ENCODE results near the gene GATAD2B. TPM values are rescaled to one million over a fixed set of nuclear protein-coding genes. Genes with fewer than 3 reads are reported as not detected.
"Not testable (repeated sequence)": the region's sequence is repeated elsewhere in the genome, so short reads cannot be mapped to it uniquely, and the experiment has no call there.

GATAD2B gene
- polyA plus RNA-seq, 4 donors = 24.1 to 30.4 (median 24.9) TPM

DNA sequence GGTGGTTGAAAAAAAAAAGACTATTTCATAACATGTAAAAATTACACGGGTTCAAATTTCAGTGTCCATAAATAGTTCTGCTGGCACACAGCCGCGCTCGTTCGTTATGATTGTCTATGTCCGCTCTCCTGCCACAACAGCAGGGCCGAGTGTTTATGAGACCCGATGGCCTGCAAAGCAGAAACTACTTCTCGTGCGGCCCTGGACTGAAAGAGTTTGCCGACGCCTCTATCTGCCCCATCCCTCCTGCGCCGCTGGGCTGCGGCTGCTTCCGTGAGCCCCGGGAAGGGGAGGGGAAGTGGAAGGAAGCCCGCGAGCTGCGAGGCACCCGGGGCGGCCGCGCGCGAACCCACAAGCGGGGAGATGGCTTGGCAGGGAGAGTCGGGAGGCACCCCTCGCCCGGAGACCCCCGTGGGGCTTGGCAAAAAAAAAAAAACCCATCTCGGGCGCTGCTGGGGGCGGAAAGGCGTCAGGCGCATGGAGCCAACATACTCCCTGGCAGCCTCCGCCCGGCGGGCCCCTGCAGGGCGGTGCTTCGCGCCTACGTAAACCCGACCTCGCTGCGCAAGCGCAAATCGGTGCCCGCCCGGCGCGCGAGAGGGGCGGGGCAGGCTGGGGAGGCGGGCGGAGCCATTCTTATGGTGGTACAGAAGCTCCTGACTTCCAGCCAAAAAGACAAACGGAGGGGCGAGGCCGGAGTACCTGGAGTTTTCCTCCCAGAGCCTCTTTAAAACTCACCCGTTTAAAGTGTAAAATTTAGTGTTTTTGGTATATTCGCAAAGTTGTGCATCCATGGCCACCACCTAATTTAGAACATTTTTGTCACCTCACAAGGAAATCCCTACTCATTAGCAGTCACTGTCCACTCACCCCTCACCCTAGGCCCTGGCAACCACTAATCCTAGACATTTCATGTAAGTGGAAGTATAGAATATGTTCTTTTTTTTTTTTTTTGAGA is 139.3 kb downstream of the GATAD2B start:
- DNase-seq (ENCODE audit: low read depth in 4 of 4, low spot score in 3 of 4) = peak in 3 of 4 donors; percentile 81 to 88 (median 81)

DNA sequence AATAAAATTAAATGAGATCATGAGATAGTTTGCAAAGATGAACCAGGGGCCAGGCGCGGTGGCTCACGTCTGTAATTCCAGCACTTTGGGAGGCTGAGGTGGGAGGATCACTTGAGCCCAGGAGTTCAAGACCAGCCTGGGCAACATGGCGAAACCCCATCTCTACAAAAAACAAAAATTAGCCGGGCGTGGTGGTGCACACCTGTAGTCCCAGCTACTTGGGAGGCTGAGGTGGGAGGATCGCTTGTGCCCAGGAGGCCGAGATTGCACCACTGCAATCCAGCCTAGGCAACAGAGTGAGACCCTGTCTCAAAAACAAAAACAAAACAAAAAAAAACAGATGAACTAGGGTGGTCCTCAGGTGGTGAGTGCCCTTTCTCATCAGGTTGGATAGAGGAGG is 140.1 kb downstream of the GATAD2B start:
- not testable (repeated sequence) for DNase-seq (ENCODE audit: low read depth in 4 of 4, low spot score in 3 of 4)

GRCh38 chr1:153780551-153780950 is 142.2 kb downstream of the GATAD2B start:
- no peak for DNase-seq (ENCODE audit: low read depth in 4 of 4, low spot score in 3 of 4)

GRCh38 chr1:153779781-153780541 is 142.8 kb downstream of the GATAD2B start:
- DNase-seq (ENCODE audit: low read depth in 4 of 4, low spot score in 3 of 4) = no peak

DNA sequence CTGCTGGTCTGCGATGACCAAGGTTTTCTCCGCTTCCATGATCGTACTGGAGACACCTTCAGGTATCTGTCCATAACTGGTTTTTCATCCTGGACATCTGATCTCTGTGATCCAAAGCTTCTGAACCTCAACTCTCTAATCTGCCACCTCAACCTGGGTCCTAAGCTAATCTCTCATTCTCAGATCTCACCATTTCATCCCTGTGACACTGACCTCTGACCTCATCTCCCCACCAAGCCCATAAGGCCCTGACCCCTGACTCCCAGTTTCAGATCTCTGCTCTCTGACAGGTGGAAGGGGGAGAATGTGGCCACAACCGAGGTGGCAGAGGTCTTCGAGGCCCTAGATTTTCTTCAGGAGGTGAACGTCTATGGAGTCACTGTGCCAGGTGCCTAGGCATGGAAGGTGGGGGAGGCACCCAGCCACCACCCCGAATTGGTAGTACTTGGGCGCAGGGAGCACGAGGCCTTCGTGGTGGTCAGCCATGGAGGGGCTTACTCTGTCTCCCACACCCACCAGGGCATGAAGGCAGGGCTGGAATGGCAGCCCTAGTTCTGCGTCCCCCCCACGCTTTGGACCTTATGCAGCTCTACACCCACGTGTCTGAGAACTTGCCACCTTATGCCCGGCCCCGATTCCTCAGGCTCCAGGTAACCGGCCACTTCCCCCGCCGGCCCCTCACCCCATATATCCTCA is 143.8 kb downstream of the GATAD2B start:
- DNase-seq (ENCODE audit: low read depth in 4 of 4, low spot score in 3 of 4) = no peak

DNA sequence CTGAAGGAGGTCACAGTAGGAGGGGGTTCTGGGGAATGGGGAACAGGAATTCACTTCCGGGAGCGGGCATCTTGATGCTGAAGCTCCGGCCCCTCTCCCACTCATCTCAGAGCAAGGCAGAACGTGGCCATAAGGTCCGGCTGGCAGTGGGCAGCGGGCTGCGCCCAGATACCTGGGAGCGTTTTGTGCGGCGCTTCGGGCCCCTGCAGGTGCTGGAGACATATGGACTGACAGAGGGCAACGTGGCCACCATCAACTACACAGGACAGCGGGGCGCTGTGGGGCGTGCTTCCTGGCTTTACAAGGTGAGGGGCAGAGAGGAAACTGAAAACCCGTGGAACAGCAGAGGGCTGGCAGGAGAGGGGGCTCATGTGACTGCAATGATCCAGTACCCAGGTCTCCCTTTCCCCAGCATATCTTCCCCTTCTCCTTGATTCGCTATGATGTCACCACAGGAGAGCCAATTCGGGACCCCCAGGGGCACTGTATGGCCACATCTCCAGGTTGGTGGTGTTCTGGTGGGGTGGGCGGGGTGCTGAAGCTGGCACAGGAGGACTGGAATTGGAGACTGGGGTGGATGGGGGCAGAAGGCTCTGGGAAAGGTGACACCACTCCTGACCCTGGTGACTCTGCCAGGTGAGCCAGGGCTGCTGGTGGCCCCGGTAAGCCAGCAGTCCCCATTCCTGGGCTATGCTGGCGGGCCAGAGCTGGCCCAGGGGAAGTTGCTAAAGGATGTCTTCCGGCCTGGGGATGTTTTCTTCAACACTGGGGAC is 144.5 kb downstream of the GATAD2B start:
- no peak for DNase-seq (ENCODE audit: low read depth in 4 of 4, low spot score in 3 of 4)

GRCh38 chr1:153777648-153778047 is 145.1 kb downstream of the GATAD2B start:
- no peak for DNase-seq (ENCODE audit: low read depth in 4 of 4, low spot score in 3 of 4)

DNA sequence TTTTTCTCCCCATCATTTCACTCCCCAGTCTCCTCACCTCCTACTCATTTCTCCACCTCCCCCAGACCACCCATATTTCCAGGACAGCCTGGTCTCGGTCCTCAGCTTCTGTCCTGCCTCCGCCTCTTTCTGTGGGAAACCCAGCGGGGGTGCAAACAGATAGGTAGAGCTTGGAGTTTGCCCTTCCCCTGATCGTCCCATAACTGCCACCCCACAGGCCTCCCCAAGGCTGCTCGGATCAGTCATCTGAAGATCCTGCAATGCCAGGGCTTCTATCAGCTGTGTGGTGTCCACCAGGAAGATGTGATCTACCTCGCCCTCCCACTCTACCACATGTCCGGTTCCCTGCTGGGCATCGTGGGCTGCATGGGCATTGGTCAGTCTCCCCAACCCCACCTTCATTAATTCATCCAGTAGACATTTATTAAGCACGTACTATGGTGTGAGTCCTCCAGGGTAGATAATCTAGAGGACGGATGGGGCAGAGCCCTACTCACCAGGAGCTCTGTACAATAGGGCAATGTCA is 145.9 kb downstream of the GATAD2B start:
- DNase-seq (ENCODE audit: low read depth in 4 of 4, low spot score in 3 of 4) = no peak

GRCh38 chr1:153776352-153776751 is 146.4 kb downstream of the GATAD2B start:
- DNase-seq (ENCODE audit: low read depth in 4 of 4, low spot score in 3 of 4) = no peak

GRCh38 chr1:153775458-153776327 is 147.1 kb downstream of the GATAD2B start:
- DNase-seq (ENCODE audit: low read depth in 4 of 4, low spot score in 3 of 4) = peak in 1 of 4 donors; percentile 50

GRCh38 chr1:153774780-153775457 is 147.9 kb downstream of the GATAD2B start, which contains the start of gene SLC27A3:
Gene SLC27A3, plus strand, starts transcription at chr1:153775407. Its CDS starts 91 bp downstream, at chr1:153775498.
- DNase-seq (ENCODE audit: low read depth in 4 of 4, low spot score in 3 of 4) = no peak

- DNase-seq (ENCODE audit: low read depth in 4 of 4, low spot score in 3 of 4) = no peak
These were observed 148.7 kb downstream of the GATAD2B start for GRCh38 chr1:153774026-153774595.

- DNase-seq (ENCODE audit: low read depth in 4 of 4, low spot score in 3 of 4) = no peak
These were observed 149.5 kb downstream of the GATAD2B start for GRCh38 chr1:153773096-153773921.

DNA sequence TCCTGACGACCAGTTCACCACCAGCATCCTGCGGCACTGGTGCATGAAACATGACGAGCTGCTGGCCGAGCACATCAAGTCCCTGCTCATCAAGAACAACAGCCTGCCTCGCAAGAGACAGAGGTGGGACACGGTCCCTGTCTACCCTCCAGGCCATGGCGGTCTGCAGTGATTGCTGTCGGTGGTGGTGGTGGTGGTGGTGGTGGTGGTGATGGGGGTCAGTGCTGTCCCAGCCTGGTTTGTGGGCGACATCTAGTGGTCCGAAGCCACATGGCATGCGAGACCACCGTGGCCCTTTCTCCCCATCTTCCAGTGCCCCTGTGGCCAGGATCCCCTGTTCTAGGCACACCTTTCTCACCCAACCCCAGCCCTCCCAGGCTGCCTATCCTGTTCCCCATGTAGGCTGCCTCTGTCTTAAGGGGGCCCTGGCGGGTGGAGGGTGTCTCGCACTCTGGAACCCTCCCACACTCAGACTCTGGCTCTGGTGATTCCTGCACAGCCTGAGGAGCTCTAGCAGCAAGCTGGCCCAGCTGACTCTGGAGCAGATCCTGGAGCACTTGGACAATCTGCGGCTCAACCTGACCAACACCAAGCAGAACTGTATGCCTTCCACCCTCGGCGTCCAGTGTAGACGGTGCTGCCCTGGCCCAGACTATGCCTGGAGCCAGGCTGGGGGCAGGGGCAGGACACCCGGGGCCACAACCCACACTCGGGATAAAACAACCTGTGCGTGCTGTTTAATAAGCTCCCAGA is 150.8 kb downstream of the GATAD2B start:
- DNase-seq (ENCODE audit: low read depth in 4 of 4, low spot score in 3 of 4) = no peak

GRCh38 chr1:153771261-153771660 is 151.5 kb downstream of the GATAD2B start:
- no peak for DNase-seq (ENCODE audit: low read depth in 4 of 4, low spot score in 3 of 4)

DNA sequence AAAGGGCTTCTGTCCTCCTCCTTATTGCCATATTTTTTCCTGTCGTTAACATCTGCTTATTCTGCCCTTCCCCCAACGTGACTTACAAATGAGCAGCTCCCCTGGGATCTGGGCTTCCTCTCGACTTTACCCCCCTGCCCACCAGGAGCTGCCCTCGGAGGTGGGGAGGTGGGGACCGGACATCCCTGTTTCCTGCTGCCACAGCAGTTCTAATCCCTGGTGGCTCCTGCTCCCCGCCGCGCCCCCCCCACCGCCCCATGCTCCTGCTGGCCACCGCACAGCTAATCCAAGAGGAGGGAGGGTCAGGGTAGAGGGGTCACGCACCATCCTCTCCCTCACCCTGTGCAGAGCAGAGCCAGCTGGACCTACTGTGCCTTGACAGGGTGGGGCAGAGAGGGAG is 152.0 kb downstream of the GATAD2B start:
- DNase-seq (ENCODE audit: low read depth in 4 of 4, low spot score in 3 of 4) = no peak
